HG03025 (cell line): ENCODE measurements around the gene DYNLT1.
"Not testable (repeated sequence)": the region's sequence is repeated elsewhere in the genome, so short reads cannot be mapped to it uniquely, and the experiment has no call there.

ENCODE experiments used
- ATAC-seq: cut with Tn5 transposase; IDR thresholded peaks from one replicate; pipeline ENCODE4 v1.9.1; 2021; ENCODE audit warnings: mild to moderate bottlenecking, moderate library complexity; ENCODE audit not compliant: unreplicated experiment, low FRiP score

Gene DYNLT1

GRCh38 chr6:158645064-158646022 is 800 bp upstream of the DYNLT1 start:
- no peak for ATAC-seq

- ATAC-seq, result no peak
Measured at GRCh38 chr6:158643836-158644230, 710 bp downstream of the DYNLT1 start.

GRCh38 chr6:158642097-158642601 is 2.4 kb downstream of the DYNLT1 start:
- ATAC-seq, result no peak

- ATAC-seq, result no peak
Measured at GRCh38 chr6:158640519-158640918, 4.0 kb downstream of the DYNLT1 start.

GRCh38 chr6:158639056-158639455 is 5.5 kb downstream of the DYNLT1 start:
- no peak for ATAC-seq

- ATAC-seq, result no peak
Measured at GRCh38 chr6:158638324-158638854, 6.2 kb downstream of the DYNLT1 start.

GRCh38 chr6:158636778-158637177 is 7.8 kb downstream of the DYNLT1 start:
- ATAC-seq, result no peak

GRCh38 chr6:158635427-158636073 is 9.0 kb downstream of the DYNLT1 start:
- no peak for ATAC-seq

GRCh38 chr6:158634695-158635426 is 9.7 kb downstream of the DYNLT1 start:
- ATAC-seq, result no peak

GRCh38 chr6:158633127-158633526 is 11.4 kb downstream of the DYNLT1 start:
- no peak for ATAC-seq

- not testable (repeated sequence) for ATAC-seq
Measured at GRCh38 chr6:158632538-158633119, 11.9 kb downstream of the DYNLT1 start.

- no peak for ATAC-seq
Measured at GRCh38 chr6:158631678-158632537, 12.6 kb downstream of the DYNLT1 start.

- ATAC-seq, result no peak
Measured at GRCh38 chr6:158630938-158631616, 13.5 kb downstream of the DYNLT1 start.

GRCh38 chr6:158629367-158630221 is 14.9 kb downstream of the DYNLT1 start:
- no peak for ATAC-seq

GRCh38 chr6:158628542-158628941 is 16.0 kb downstream of the DYNLT1 start:
- ATAC-seq, result no peak

GRCh38 chr6:158627940-158628211 is 16.7 kb downstream of the DYNLT1 start:
- ATAC-seq, result no peak

- ATAC-seq, result no peak
Measured at GRCh38 chr6:158627168-158627939, 17.2 kb downstream of the DYNLT1 start.
